Gastroesophageal sphincter (tissue), 4 donors: Measurements from ENCODE around the gene NEK1. TPM values are rescaled to one million over a fixed set of nuclear protein-coding genes. Genes with fewer than 3 reads are reported as not detected.

Experiments
- ATAC-seq: fragments of 150-250 bp; one replicate; pipeline ENCODE4 v1.9.1; 2016; ENCODE audit warnings: mild to moderate bottlenecking, moderate library complexity
- H3K27ac ChIP-seq, 4 donors: fragments of 200-600 bp; sonication (generic) in 3 of 4; 1 replicate in 3 of 4; 2 replicates in 1 of 4; pipeline ENCODE4 v1.5.1; 2016 to 2019
- H3K27me3 ChIP-seq: fragments of 200-600 bp; sonication (generic); one replicate; pipeline ENCODE4 v1.5.1; 2019
- H3K36me3 ChIP-seq, 2 donors: fragments of 200-600 bp; sonication (generic); one replicate each; pipeline ENCODE4 v1.5.1; 2019; ENCODE audit warnings: control low read depth in 1 of 2
- H3K4me1 ChIP-seq, 3 donors: fragments of 200-600 bp; sonication (generic); 1 replicate in 2 of 3; 2 replicates in 1 of 3; pipeline ENCODE4 v1.5.1; 2016 to 2019; ENCODE audit warnings: control low read depth in 2 of 3
- H3K4me3 ChIP-seq, 2 donors: fragments of 200-600 bp; sonication (generic); one replicate each; pipeline ENCODE4 v1.5.1; 2019; ENCODE audit warnings: mild to moderate bottlenecking in 1 of 2, moderate library complexity in 1 of 2
- H3K9me3 ChIP-seq, 3 donors: fragments of 200-600 bp; sonication (generic); one replicate each; pipeline ENCODE4 v1.5.1; 2017 to 2019; ENCODE audit warnings: control low read depth in 2 of 3
- EP300 ChIP-seq: sonication (generic); formaldehyde crosslinking; IDR thresholded peaks from one replicate; pipeline ENCODE4 v1.6.1; 2017; ENCODE audit warnings: antibody characterized with exemption, mild to moderate bottlenecking
- POLR2A ChIP-seq, 2 donors: fragments of 450-650 bp; IDR thresholded peaks; one replicate each; pipeline ENCODE4 v1.6.1; 2017; ENCODE audit warnings: antibody characterized with exemption in 2 of 2, mild to moderate bottlenecking in 2 of 2, moderate library complexity in 1 of 2
- POLR2AphosphoS5 ChIP-seq: sonication (generic); formaldehyde crosslinking; IDR thresholded peaks from one replicate; pipeline ENCODE4 v1.6.1; 2017; ENCODE audit warnings: antibody characterized with exemption
- WGBS, 2 donors: methylation state at CpG; one replicate each; pipeline ENCODE4 v1.1.5; 2018; ENCODE audit warnings: low coverage in 1 of 2; 5-methylcytosine and 5-hydroxymethylcytosine counted together
- total RNA-seq, 4 donors: library from RNA; depleted of rRNA; stranded (reverse); fragments of >200 nt; gene quantifications; one replicate each; pipeline ENCODE4 v1.1.0, GENCODE V29; 2016
- TF ChIP-seq, protein P1 (sequence below), 4 experiments: fragments of 200-600 bp in 2 of 4; fragments of 450-650 bp in 2 of 4; sonication (generic) in 1 of 4; IDR thresholded peaks; one replicate each; pipeline ENCODE4 v1.5.1; 2017 to 2019; ENCODE audit warnings: antibody characterized with exemption in 4 of 4, mild to moderate bottlenecking in 2 of 4, moderate library complexity in 2 of 4

NEK1 gene
- total RNA-seq, 4 donors from 2014 or later = 9.1 to 21.4 (median 12.3) TPM

DNA sequence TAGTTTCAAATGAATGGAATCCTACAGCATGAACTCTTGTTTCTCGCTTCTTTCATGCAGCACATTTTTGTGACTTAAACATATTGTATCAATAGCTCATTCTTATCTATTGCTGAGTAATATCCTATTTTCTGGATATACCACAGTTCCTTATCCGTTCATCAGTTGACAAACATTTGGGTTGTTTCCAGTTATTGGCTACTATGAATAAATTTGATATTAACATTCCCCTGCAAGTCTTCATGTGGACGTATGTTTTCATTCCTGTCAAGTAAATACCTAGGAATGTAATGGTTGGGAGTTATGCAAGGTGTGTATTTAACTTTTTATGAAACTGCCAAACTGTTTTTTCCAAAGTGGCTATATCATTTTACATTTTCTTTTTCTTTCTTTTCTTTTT lies 227.6 kb downstream of the NEK1 start:
- Histone ChIP-seq H3K27ac (no peak overlapping the region), H3K27me3 (no peaks in the 10 kb centered on the region), H3K36me3 (no peaks in the 10 kb centered on the region), H3K4me1 (no peaks in the 10 kb centered on the region), H3K4me3 (no peak overlapping the region), H3K9me3 (peaks cover 0 to 16% (median 0%) of the 10 kb centered on the region in 3 donors)
- no peak for ATAC-seq
- WGBS, 2 donors = 83% methylated on average over 3 of the region's 3 CpGs
- TF ChIP-seq, protein P1, sequence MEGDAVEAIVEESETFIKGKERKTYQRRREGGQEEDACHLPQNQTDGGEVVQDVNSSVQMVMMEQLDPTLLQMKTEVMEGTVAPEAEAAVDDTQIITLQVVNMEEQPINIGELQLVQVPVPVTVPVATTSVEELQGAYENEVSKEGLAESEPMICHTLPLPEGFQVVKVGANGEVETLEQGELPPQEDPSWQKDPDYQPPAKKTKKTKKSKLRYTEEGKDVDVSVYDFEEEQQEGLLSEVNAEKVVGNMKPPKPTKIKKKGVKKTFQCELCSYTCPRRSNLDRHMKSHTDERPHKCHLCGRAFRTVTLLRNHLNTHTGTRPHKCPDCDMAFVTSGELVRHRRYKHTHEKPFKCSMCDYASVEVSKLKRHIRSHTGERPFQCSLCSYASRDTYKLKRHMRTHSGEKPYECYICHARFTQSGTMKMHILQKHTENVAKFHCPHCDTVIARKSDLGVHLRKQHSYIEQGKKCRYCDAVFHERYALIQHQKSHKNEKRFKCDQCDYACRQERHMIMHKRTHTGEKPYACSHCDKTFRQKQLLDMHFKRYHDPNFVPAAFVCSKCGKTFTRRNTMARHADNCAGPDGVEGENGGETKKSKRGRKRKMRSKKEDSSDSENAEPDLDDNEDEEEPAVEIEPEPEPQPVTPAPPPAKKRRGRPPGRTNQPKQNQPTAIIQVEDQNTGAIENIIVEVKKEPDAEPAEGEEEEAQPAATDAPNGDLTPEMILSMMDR (IDR thresholded peaks at IDR 0.05) = no peak
- TF ChIP-seq EP300 (no peak), POLR2A (IDR thresholded peaks at IDR 0.05) (no peak), POLR2AphosphoS5 (no peak)

DNA sequence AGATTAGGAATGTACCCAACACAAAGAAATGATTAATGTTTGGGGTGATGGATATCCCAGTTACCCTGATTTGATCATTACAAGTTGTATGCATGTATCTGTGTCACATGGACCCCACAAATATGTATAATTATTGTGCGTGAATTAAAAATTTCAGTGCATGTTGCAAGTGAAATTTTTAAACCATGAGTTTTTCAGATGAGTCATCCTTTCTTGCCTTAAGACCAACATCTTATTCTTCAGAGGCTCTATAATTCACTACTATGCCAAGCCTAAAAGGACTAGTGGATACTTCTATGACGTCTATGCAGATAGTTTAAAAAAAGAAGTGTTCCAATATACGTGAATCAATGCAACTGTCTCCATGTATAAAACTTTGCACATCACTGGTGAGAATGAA lies 228.7 kb downstream of the NEK1 start:
- WGBS, 2 donors = 35 to 50% methylated on average over 3 of the region's 3 CpGs
- Histone ChIP-seq H3K9me3 (peaks cover 0 to 23% (median 0%) of the 10 kb centered on the region in 3 donors), H3K27ac (no peak overlapping the region), H3K36me3 (no peaks in the 10 kb centered on the region), H3K4me3 (no peak overlapping the region), H3K27me3 (no peaks in the 10 kb centered on the region), H3K4me1 (no peaks in the 10 kb centered on the region)
- TF ChIP-seq POLR2AphosphoS5 (no peak), POLR2A (IDR thresholded peaks at IDR 0.05) (no peak)
- no peak for ATAC-seq

DNA sequence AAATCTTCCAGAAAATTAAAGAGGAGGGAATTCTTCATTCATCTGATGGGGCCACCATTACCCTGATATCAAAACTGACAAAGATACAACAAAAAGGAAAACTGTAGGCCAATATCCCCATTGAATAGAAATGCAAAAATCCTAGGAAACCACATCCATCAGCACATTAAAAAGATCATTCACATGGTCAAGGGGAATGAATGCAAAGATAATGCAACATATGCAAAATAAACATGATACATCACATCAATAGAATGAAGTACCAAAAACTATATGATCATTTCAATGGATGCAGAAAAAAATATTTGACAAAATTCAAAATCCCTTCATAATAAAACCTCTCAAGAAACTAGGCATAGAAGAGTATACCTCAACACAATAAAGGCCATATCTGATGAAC lies 232.7 kb downstream of the NEK1 start:
- Histone ChIP-seq H3K36me3 (no peaks in the 10 kb centered on the region), H3K9me3 (peaks cover 0 to 61% (median 0%) of the 10 kb centered on the region in 3 donors), H3K27me3 (no peaks in the 10 kb centered on the region), H3K4me3 (no peak overlapping the region), H3K27ac (no peak overlapping the region), H3K4me1 (no peaks in the 10 kb centered on the region)
- TF ChIP-seq POLR2AphosphoS5 (no peak), EP300 (no peak), POLR2A (IDR thresholded peaks at IDR 0.05) (no peak)
- TF ChIP-seq, protein P1 (IDR thresholded peaks at IDR 0.05) = no peak
- ATAC-seq = no peak

DNA sequence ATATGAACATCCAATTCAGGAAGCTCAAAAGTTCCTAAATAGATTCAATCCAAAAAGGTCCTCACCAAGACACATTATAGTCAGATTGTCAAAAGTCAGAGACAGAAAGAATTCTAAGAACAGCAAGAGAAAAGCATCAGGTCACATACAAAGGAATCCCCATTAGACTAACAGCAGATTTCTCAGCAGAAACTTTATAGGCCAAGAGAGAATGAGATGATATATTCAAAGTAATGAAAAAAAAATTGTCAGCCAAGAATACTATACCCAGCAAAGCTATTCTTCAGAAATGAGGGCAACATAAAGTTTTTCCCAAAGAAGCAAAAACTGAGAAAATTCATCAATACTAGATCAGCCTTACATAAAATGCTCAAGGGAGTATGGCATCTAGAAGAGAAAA lies 235.0 kb downstream of the NEK1 start:
- Histone ChIP-seq H3K9me3 (peaks cover 0 to 61% (median 0%) of the 10 kb centered on the region in 3 donors), H3K4me1 (no peaks in the 10 kb centered on the region), H3K27ac (no peak overlapping the region), H3K4me3 (no peak overlapping the region), H3K27me3 (no peaks in the 10 kb centered on the region), H3K36me3 (no peaks in the 10 kb centered on the region)
- TF ChIP-seq POLR2A (IDR thresholded peaks at IDR 0.05) (no peak), EP300 (no peak), POLR2AphosphoS5 (no peak)
- TF ChIP-seq, protein P1 (IDR thresholded peaks at IDR 0.05) = no peak
- ATAC-seq = no peak

DNA sequence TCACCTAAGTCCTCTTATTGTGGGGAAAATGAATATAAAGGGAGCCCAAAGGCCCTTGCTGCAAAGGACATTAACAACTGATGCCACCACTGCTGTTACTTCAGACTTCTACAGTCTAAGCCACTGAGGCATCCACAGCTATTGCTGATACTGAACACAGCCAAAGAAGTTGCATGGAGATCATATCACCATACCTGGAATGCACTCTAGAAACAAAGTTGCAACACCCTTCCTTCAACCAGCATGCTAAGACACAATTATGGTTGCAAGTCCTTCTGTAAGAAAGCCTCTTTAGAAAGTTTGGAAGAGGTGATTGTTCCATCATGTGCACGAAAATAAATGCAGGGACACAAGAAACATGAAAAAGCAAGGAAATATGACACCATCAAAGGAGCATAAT lies 236.0 kb downstream of the NEK1 start:
- Histone ChIP-seq H3K4me1 (no peaks in the 10 kb centered on the region), H3K4me3 (no peak overlapping the region), H3K36me3 (no peaks in the 10 kb centered on the region), H3K9me3 (peaks cover 0 to 61% (median 0%) of the 10 kb centered on the region in 3 donors), H3K27me3 (no peaks in the 10 kb centered on the region), H3K27ac (no peak overlapping the region)
- TF ChIP-seq POLR2A (IDR thresholded peaks at IDR 0.05) (no peak), POLR2AphosphoS5 (no peak), EP300 (no peak)
- TF ChIP-seq, protein P1 (IDR thresholded peaks at IDR 0.05) = no peak
- no peak for ATAC-seq
- 50 to 83% methylated on average over 1 of the region's 1 CpG for WGBS, 2 donors

DNA sequence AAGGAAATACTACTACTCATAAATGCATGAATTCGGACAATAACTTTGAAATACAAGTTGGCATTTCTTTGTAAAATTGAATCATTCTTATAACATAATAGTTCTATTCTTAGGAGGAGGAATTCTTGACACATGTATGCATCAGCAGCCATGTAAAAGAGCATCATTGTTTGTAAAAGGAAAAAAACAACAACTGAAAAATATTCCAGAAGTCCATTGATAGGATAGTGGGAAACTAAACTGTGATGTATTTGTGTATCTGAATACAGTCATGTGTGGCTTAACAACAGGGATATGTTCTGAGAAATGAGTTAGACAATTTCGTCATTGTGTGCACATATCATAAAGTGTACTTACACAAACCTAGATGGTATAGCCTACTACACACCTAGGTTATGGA lies 239.6 kb downstream of the NEK1 start:
- no peak overlapping the region for H3K27ac ChIP-seq
- WGBS, 2 donors = 77 to 80% methylated on average over 2 of the region's 2 CpGs

More for the DNA sequence above, 239.6 kb downstream of the NEK1 start:
- H3K27me3 ChIP-seq = no peaks in the 10 kb centered on the region
- no peak for ATAC-seq
- H3K36me3 ChIP-seq = no peaks in the 10 kb centered on the region
- no peak overlapping the region for H3K4me3 ChIP-seq
- TF ChIP-seq POLR2A (IDR thresholded peaks at IDR 0.05) = no peak
- TF ChIP-seq, protein P1 (IDR thresholded peaks at IDR 0.05) = no peak
- no peak for TF ChIP-seq POLR2AphosphoS5
- H3K4me1 ChIP-seq = no peaks in the 10 kb centered on the region
- peaks cover 0 to 29% (median 0%) of the 10 kb centered on the region in 3 donors for H3K9me3 ChIP-seq
